GM19238 (cell line): ENCODE measurements around the gene PLD4.
"Not testable (repeated sequence)": the region's sequence is repeated elsewhere in the genome, so short reads cannot be mapped to it uniquely, and the experiment has no call there.

Experiments used
- DNase-seq: peaks from one replicate; pipeline ENCODE4 v3.0.0; 2011; ENCODE audit warnings: low spot score; ENCODE audit not compliant: insufficient read length

The PLD4 gene

GRCh38 chr14:104939666-104940410, 15.2 kb downstream of the PLD4 start:
- DNase-seq = no peak

DNA sequence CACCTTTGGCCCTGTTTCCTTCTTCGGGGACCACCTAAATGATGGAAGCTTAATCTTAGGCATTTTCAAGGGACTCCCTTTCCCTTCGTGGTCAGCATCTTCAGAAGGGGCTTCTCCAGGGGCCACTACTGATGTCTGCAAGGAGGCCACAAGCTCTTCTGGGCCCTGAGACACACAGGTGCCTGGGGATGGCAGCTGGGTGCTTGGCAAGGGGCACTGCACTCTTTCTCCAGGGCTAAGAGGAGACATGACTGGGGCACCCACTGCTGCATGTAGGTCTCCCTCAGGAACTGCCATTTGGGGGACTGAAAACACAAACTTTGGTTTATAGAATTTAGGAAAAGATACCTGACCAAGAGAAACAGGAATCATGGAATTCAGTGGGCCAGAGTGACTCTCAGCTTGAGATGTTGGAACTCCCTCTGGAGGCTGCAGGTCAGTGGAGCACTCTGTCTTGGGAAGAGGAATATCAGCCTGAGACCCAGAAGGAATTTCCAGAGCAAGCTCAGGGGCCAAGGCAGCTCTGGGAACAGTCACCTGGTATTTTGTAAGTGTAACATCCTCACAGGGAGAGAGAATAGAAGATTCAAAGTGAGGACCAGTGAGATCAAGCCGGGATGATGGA, 16.0 kb downstream of the PLD4 start:
- DNase-seq = no peak

DNA sequence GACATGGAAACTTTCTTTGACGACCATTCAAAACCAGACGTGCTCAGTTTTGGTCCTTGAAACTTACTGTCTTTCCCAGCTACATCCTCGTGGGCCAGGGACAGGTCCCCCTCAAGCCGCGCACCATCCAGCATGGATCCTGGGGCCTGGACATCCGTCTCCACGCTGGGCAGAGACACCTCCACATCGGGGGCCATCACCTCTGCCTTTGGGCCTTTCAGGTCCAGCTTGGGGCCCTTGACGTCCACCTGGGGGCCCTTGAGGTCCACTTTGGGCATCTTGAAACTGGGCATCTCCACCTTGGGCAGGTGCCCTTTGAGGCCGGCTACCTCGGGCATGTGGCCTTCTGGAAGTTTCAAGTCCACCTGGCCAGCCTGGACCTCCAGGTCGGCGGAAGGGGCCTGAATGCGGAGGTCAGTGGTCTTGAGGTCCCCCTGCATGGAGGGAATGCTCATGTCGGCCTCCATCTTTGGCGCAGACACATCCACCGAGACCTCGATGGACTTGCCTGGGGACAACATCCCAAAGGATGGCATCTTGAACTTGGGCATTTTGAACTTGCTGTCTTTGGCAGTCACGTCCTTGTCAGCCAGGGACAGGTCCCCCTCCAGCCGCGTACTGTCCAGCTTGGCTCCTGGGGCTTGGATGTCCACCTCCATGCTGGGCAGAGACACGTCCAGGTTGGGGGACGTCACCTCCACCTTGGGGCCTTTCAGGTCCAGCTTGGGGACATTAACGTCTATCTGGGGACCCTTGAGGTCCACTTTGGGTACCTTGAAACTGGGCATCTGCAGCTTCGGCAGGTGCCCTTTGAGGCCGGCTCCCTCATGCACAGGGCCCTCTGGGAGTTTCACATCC, 17.1 kb downstream of the PLD4 start:
- DNase-seq = no peak

DNA sequence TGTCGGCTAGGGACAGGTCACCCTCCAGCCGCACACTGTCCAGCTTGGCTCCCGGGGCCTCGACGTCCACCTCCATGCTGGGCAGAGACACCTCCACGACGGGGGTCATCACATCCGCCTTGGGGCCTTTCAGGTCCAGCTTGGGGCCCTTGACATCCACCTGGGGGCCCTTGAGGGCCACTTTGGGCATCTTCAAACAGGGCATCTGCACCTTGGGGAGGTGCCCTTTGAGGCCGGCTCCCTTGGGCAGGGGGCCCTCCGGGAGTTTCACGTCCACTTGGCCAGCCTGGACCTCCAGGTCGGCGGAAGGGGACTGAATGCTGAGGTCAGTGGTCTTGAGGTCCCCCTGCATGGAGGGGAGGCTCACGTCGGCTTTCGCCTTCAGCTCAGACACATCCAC, 17.9 kb downstream of the PLD4 start:
- no peak for DNase-seq

GRCh38 chr14:104943216-104944015, 18.7 kb downstream of the PLD4 start:
- DNase-seq = not testable (repeated sequence)

DNA sequence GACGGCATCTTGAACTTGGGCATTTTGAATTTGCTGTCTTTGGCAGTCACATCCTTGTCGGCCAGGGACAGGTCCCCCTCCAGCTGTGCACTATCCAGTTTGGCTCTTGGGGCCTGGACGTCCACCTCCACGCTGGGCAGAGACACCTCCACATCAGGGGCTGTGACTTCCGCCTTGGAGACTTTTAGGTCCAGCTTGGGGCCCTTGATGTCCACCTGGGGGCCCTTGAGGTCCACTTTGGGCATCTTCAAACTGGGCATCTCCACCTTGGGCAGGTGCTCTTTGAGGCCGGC, 19.3 kb downstream of the PLD4 start:
- not testable (repeated sequence) for DNase-seq

DNA sequence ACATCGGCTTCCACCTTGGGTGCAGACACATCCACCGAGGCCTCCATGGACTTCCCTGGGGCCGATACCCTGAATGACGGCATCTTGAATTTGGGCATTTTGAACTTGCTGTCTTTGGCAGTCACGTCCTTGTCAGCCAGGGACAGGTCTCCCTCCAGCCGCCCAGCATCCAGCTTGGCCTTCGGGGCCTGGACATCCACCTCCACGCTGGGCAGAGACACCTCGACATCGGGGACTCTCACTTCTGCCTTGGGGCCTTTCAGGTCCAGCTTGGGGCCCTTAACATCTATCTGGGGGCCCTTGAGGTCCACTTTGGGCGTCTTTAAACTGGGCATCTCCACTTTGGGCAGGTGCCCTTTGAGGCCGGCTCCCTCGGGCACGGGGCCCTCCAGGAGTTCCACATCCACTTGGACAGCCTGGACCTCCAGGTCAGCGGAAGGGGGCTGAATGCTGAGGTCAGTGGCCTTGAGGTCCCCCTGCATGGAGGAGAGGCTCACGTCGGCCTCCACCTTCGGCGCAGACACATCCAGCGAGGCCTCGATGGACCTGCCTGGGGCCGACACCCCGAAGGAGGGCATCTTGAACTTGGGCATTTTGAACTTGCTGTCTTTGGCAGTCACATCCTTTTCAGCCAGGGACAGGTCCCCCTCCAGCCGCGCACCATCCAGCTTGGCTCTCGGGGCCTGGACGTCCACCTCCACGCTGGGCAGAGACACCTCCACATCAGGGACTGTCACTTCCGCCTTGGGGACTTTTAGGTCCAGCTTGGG, 19.9 kb downstream of the PLD4 start:
- DNase-seq = not testable (repeated sequence)

GRCh38 chr14:104945266-104945665, 20.6 kb downstream of the PLD4 start:
- not testable (repeated sequence) for DNase-seq

- DNase-seq = not testable (repeated sequence)
Measured at GRCh38 chr14:104945986-104946965, 21.6 kb downstream of the PLD4 start.

DNA sequence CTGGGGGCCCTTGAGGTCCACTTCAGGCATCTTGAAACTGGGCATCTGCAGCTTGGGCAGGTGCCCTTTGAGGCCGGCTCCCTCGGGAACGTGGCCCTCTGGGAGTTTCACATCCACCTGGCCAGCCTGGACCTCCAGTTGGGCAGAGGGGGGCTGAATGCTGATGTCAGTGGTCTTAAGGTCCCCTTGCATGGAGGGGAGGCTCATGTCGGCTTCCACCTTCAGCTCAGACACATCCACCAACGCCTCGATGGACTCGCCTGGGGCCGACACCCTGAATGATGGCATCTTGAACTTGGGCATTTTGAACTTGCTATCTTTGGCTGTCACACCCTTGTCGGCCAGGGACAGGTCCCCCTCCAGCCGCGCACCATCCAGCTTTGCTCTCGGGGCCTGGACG, 22.5 kb downstream of the PLD4 start:
- not testable (repeated sequence) for DNase-seq

DNA sequence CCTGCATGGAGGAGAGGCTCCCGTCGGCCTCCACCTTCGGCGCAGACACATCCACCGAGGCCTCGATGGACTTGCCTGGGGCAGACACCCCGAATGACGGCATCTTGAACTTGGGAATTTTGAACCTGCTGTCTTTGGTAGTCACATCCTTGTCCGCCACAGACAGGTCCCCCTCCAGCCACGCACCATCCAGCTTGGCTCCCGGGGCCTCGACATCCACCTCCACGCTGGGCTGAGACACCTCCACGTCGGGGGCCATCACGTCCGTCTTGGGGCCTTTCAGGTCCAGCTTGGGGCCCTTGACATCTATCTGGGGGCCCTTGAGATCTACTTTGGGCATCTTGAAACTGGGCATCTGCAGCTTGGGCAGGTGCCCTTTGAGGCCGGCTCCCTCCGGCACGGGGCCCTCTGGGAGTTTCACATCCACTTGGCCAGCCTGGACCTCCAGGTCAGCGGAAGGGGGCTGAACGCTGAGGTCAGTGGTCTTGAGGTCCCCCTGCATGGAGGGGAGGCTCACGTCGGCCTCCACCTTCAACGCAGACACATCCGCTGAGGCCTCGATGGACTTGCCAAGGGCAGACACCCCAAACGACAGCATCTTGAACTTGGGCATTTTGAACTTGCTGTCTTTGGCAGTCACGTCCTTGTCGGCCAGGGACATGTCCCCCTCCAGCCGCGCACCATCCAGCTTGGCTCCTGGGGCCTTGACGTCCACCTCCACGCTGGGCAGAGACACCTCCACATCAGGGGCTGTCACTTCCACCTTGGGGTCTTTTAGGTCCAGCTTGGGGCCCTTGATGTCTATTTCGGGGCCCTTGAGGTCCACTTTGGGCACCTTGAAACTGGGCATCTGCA, 23.4 kb downstream of the PLD4 start:
- not testable (repeated sequence) for DNase-seq

DNA sequence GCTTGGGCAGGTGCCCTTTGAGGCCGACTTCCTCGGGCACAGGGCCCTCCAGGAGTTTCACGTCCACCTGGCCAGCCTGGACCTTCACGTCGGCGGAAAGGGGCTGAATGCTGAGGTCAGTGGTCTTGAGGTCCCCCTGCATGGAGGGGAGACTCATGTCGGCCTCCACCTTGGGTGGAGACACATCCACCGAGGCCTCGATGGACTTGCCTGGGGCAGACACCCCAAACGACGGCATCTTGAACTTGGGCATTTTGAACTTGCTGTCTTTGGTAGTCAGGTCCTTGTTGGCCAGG, 24.0 kb downstream of the PLD4 start:
- no peak for DNase-seq

GRCh38 chr14:104949406-104949955, 24.8 kb downstream of the PLD4 start:
- not testable (repeated sequence) for DNase-seq

- DNase-seq = no peak
Measured at GRCh38 chr14:104950021-104950420, 25.3 kb downstream of the PLD4 start.

DNA sequence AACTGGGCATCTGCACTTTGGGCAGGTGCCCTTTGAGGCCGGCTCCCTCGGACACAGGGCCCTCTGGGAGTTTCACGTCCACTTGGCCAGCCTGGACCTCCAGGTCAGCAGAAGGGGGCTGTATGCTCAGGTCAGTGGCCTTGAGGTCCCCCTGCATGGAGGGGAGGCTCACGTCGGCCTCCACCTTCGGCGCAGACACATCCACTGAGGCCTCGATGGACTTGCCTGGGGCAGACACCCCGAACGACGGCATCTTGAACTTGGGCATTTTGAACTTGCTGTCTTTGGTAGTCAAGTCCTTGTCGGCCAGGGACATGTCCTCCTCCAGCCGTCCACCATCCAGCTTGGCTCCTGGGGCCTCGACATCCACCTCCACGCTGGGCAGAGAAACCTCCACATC, 26.0 kb downstream of the PLD4 start:
- not testable (repeated sequence) for DNase-seq

DNA sequence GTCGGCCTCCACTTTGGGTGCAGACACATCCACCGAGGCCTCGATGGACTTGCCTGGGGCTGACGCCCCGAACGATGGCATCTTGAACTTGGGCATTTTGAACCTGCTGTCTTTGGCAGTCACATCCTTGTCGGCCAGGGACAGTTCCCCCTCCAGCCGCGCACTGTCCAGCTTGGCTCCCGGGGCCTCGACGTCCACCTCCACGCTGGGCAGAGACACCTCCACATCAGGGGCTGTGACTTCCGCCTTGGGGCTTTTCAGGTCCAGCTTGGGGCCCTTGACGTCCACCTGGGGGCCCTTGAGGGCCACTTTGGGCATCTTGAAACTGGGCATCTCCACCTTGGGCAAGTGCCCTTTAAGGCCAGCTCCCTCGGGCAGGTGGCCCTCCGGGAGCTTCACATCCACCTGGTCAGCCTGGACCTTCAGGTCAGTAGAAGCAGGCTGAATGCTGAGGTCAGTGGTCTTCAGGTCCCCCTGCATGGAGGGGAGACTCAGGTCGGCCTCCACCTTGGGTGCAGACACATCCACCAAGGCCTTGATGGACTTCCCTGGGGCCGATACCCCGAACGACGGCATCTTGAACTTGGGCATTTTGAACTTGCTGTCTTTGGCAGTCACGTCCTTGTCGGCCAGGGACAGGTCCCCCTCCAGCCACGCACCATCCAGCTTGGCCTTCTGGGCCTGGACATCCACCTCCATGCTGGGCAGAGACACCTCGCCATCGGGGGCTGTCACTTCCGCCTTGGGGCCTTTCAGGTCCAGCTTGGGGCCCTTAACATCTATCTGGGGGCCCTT, 27.4 kb downstream of the PLD4 start:
- DNase-seq = not testable (repeated sequence)

GRCh38 chr14:104953097-104953496, 28.4 kb downstream of the PLD4 start:
- DNase-seq = no peak
